OCI-M1 (cell line): ENCODE measurements around the gene LRRC53.

Experiments used
- DNase-seq: peaks from one replicate; lab custom pipeline; 2025; lab: John Stamatoyannopoulos, UW

The LRRC53 gene

DNA sequence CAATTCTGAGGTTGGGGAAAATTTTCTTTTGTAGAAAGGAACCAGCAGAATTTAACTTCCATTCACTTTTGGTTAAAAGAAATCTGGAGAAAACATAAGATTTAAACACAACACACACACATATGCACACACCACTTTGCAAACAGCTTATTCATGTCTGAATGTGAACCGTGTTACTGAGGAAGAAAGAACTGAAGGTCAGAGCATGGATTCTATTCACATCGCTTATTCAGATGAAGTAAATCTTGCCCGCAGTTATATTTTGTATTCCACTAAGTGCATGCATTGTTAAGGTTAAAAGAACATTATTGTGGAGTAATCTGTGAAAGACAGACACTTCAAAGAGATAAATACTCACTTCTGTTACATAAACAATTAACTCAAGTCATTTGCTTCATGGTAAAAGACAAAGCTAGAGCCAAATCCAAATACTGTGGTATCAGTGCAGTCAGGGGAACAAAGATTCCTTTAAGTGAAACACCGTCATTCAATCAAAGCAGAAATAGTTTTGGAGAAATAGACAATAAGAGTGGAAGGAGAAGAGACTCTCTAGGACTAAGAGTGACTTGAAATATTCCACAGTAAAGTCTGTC, 82.0 kb downstream of the LRRC53 start:
- no peak for DNase-seq

DNA sequence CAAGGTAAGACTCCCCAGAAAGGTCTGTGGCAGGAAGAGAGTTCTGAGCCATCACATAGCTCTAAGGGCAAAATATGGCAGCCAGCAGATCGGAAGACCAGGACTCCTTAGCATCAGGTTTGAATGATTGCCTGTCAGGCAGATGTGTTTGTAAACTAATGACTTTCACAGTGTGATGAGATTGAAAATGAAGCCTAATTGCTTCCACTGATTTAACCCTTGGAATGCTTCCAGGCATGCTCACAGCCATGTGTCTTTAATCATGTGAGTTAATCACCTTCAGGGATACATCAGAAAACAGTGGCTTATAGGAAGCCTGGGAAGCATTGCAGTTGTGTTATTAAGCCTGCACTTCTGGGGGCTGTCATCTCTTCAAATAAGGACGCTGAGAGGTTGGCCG, 82.8 kb downstream of the LRRC53 start:
- DNase-seq: no peak

DNA sequence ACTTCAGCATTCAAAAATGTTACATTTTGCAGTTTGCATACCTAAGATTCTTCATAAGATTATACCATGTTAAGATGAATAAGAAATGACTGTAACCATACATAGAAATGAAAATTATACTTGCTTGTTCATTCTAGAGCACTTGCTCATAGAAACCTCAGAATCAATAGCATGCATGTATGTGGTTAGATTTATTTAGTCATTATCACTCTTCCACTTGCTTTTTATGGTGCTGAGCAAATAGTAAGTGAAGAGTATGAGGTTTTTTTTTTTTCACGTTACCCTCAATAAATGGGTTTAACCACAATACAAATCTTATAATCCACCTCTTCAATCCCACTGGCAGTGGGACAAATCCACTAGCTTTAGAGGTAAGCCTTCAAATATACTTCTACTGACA, 84.7 kb downstream of the LRRC53 start:
- no peak for DNase-seq

DNA sequence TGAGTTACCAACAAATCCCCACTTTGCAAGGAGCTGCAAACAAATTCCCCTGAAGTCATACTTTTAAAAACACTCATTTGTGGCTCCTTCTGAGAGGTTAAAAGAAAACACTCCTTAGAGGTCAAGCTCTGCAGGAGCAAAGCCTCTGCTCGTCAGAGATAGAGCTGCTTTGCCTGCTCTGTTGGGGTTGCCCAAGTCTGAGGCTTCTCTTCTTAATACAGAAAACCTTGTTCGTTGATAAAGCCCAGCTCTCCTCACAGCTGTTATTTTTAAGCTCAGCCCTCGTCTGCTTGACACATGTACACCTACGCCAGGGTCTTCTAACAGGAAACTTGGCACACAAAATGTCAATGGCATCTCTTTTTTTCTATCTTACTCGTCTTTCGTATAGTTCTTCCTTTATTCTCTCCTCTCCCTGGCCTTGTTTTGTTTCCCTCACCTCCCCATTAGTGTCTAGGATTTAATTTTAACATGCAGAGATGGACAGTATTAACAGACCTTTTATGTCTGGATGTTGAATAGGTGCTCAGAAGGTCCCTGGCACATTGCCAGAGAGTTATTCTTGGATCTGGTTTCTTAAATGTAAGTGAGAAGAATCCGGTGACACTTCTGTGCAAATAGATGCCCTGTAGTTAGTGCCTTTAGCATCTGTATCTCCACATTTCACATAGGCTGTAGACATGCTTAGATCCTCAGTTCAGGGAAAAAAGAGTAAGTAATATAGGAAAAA, 86.0 kb downstream of the LRRC53 start:
- no peak for DNase-seq

DNA sequence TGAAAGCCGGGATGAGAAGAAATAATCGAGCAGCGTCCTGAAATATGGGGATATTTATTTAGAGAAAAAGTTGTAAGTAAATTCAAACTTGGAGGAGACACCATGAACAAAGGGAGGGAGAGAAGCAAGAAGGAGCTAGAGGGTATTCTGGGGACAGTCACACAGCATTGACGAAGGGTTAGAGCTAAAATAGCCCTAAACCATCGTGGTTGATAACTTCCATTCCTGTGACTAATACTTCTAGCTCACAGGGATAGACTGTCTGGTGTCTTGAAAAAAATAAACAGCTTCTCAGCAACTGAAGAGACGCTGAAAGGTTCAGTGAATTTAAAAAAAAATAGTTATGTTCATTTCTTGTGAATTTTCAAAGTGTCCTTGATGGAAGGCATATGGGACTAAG, 86.7 kb downstream of the LRRC53 start:
- no peak for DNase-seq

DNA sequence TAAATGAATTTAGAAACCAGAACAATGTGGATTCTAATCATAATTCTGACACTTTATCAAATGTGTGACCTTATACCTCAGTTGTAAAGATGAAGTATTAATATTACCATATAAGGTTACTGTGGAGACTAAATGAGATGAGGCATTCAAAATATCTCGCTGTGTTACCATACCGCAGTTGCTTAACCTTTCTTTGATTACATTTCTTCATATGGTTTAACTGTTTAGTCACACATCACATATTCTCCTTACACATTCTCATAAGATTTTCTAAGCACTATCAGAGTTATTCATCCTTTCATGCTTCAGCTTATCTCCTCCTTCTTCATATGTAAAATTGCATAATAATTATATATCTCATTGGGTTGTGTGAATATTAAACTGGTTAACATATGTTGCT, 88.9 kb downstream of the LRRC53 start:
- DNase-seq: no peak

DNA sequence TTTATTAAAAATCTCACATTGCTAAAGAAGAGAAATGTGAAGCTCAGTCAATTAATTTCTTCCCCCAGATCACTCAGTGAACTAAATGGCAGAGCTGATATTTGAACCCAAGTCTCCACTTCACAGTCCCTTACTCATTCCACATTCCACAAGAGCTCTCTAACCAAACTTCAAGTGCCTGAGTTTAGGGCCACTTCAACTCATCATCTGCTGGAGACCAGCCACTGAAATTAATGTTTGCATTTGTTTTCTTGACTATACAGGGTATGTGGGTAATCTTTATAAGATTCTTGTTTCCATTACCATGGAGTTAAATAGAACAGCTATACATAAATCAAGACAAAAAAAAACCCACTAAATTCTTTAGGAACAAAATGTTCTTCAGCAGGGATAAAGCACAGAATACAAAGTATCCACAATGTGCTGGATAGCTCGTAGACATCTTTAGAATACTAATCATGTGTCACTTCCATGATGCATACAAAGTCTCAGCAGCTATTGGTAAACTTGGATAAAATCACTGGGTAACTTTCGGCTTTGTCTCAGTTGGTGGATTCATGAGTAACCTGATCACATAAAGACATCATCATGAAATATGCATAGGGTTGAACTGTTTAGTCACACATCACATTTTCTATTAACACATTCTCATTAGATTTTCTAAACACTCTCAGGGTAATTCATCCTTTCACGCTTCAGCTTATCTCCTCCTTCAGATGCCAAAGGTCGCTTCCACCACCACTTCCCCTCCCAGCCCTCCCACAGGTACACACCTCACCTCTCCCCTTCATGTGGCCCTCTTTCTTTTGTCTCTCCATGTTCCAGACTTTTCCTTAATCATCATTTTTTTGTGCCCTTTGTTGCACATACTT, 89.8 kb downstream of the LRRC53 start:
- no peak for DNase-seq

DNA sequence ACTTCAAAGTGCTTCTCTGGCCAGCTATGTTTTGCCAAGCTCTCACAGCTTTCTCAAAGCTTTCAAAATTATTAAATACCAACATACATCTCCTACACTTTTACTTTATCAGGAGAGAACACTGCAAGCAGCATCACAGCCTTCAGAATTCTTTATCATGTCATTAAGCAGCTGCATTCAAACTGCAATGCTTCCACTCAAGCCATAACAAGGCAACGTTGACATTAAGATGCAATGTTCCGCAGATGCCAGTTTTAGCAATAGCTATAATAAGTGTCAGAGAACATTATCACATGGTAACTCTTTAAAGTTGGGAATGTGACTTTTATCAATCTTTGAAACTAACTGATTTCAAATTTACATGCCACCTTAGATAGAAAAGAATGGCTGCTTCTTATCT, 91.9 kb downstream of the LRRC53 start:
- DNase-seq: no peak
